ENCODE data around the gene LRRC8B.
A peak's percentile ranks its signal among the peaks of the same experiment; 100 is the strongest.

Gene LRRC8B

DNA sequence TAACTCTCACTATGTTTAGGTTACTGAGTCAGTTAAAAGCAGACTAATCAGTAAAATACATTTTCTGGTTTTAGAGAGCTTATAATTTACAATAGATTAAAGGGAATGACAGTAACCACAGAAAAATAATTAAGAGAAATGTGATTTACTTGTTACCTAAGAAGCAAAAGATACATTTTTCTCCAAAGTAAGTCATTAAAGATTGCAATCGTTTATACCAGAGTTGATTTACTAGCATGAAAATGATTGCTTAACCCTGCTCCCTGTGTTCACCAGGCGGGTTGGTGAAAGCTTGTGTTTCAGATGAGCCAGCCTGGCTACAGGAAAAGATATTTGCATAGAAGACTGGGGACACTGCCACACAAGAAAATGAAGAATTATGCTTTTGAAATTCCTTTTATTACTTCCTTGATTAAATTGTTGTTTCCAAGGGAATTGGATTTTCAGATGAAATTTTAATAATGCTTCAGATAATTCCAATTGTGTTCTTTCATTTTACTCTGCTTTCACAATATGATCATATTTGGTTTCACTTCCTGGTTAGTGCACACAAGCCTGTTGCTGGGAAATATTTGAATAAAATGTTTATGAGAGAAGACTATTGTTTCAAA lies 27.9 kb downstream of the LRRC8B start:
- Mint-ChIP-seq H3K4me3 (no peak overlapping the region), H3K9me3 (no peaks in the 10 kb centered on the region), H3K36me3 (peaks cover 79% of the 10 kb centered on the region), H3K4me1 (peaks cover 34% of the 10 kb centered on the region), H3K27ac (no peak overlapping the region)
- ATAC-seq = no peak
- no peak for DNase-seq (ENCODE audit: low spot score in 2 of 2)

DNA sequence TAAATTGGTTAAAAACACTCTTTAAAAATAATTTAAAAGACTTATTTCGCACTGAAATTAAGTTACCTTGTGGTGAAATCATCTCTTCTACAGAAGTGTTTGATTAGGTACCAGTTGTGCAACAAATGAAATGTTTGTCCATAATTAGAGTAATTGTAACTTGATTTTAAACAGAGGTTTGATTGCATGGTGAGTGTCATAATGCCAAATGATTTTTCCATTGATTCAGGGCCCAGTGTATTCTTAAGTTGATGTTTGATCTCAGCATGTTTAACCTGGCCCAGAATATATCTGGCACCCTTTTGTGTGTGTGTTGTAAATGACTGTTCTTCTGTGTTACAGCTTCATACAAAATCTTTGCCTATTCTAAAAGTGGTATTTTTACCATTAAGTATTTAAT lies 28.5 kb downstream of the LRRC8B start:
- DNase-seq (ENCODE audit: low spot score in 2 of 2) (no peak), ATAC-seq (no peak)
- Mint-ChIP-seq H3K4me1 (peaks cover 40% of the 10 kb centered on the region), H3K4me3 (no peak overlapping the region), H3K27ac (no peak overlapping the region), H3K36me3 (peaks cover 83% of the 10 kb centered on the region), H3K9me3 (no peaks in the 10 kb centered on the region)

DNA sequence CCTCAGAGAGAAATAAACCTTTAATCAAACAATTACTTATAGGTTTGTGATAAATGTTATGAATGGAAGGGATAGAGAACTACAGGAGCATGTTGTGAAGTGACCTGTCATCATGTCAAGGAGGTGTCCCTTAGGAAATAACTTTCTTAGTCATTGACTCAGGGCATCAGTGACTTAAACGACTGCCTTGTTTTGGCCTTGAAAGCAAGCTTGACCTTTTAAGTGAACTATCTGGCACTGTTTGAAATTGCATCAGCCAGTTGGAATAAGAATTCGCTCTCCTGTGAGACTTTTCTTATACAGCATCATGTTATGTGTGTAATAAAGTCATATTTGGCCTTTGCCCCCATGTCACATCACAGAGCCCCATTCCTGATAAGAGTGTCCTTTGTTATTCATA lies 30.9 kb downstream of the LRRC8B start:
- Mint-ChIP-seq H3K4me3 (no peak overlapping the region), H3K36me3 (peaks cover 94% of the 10 kb centered on the region), H3K27ac (no peak overlapping the region), H3K9me3 (no peaks in the 10 kb centered on the region), H3K4me1 (peaks cover 24% of the 10 kb centered on the region)
- DNase-seq (ENCODE audit: low spot score in 2 of 2) (no peak), ATAC-seq (no peak)

DNA sequence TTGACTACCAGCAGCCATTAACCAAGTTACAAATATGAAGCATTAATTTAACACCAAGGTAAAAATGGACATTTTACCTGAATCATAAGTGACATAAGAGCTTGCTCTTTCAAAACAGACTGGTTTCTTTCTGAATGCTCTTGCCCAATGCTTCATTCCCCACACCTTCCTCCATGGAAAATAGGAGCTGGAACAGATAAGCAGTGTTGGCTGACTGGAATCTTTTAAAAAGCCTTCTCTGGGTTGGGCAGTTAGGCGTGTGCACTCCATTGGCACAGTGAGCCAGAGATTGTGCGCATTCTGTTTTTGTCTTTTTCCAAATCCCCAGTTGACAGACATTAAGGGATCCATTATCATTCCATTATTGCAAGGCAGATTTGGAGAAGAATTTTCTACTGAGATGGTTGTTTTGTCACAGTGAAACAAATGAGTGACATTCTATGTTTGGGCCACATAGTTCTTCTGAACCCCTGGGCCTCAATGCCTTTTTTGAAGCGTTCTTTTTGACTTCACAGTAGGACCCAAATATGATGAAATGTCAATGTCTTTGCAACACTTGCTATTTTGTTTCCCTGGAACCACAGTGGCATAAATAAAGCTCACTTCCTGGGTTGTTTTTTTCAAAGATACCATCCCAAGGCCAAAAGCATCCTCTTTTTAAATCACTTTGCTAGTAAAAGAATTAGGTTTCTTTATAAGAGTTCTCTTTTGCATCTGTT lies 32.3 kb downstream of the LRRC8B start:
- peaks cover 84% of the 10 kb centered on the region for H3K36me3 Mint-ChIP-seq
- H3K4me3 Mint-ChIP-seq = no peak overlapping the region
- no peak for ATAC-seq
- no peak overlapping the region for H3K27ac Mint-ChIP-seq
- peaks cover 18% of the 10 kb centered on the region for H3K4me1 Mint-ChIP-seq
- no peaks in the 10 kb centered on the region for H3K9me3 Mint-ChIP-seq
- DNase-seq (ENCODE audit: low spot score in 2 of 2) = no peak

DNA sequence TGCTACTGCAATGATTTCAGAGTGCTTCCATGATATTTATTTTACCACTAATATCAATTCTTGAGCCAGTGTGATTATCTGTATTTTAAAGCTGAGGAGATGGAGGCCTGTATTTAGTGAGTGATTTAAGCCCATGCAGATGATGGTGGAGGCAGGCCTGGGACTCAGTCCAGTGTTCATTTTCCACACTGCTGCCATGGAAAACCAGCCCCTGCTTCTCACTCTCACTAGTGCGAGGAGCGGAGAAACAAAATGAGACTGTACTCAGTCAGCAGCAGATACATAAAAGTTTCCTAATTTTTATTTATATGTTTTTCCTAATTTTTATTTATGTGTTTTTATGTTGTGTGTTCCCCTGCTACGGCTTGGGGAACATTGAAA lies 32.8 kb downstream of the LRRC8B start:
- peaks cover 18% of the 10 kb centered on the region for H3K4me1 Mint-ChIP-seq

DNA sequence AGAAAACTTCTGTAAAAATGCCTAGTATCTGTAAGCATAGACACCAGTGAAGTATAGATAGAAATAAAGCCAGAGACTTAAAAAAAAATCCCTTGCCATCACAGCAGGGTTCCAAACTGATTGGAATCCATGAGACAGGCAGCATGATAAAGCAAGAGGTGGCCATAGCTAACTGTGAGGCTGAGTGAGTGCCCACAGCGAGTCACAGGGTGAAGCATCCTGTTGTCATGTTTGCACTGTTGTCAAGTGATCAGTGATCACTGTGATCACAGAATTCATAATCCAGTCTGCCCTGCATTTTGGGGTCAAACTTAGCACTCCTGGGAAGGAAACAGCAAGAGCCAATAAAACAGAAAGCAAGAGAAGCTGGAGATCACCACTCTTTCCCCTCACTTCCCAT lies 33.3 kb downstream of the LRRC8B start:
- H3K36me3 Mint-ChIP-seq = peaks cover 83% of the 10 kb centered on the region
- H3K9me3 Mint-ChIP-seq = no peaks in the 10 kb centered on the region
- DNase-seq (ENCODE audit: low spot score in 2 of 2) (no peak), ATAC-seq (peak; percentile 85)
- peak overlapping the region; percentile 79 for H3K27ac Mint-ChIP-seq
- peaks cover 18% of the 10 kb centered on the region for H3K4me1 Mint-ChIP-seq
- H3K4me3 Mint-ChIP-seq = no peak overlapping the region

More for the DNA sequence above, 32.8 kb downstream of the LRRC8B start:
- H3K9me3 Mint-ChIP-seq = no peaks in the 10 kb centered on the region
- no peak overlapping the region for H3K27ac Mint-ChIP-seq
- no peak overlapping the region for H3K4me3 Mint-ChIP-seq
- DNase-seq (ENCODE audit: low spot score in 2 of 2) = no peak
- H3K36me3 Mint-ChIP-seq = peaks cover 84% of the 10 kb centered on the region
- no peak for ATAC-seq

DNA sequence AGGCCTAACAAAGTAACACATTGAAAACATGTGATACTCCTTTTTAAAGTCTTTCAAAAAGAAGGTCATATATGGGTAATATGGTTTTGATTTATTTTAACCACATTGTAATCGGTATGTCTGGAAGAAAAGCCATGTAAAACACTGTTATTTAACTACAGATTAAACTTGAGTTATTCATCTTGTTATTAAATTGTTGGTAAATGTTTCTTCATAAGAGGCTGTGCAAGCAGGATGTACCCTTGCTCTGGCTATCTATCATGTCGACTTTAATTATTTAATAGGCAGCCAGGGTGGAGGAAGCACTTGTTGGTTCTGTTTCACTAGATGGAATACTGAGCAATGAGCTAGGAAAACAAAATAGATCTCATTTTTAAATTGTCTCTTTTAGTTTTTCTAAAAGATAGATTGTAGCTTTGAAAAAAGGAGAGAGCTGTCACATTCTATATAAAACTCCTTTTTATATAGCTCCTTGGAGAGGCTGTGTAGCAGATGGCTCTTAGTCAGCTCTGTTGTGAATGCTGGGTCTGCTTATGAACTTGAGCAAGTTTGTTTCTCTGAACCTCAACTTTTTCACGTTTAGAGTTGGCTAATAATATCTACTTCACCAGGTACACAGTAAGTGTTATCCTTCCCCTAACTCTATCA lies 39.5 kb downstream of the LRRC8B start:
- Mint-ChIP-seq H3K36me3 (peaks cover 67% of the 10 kb centered on the region), H3K4me1 (no peaks in the 10 kb centered on the region), H3K27ac (no peak overlapping the region), H3K4me3 (no peak overlapping the region), H3K9me3 (no peaks in the 10 kb centered on the region)
- DNase-seq (ENCODE audit: low spot score in 2 of 2) (no peak), ATAC-seq (no peak)

DNA sequence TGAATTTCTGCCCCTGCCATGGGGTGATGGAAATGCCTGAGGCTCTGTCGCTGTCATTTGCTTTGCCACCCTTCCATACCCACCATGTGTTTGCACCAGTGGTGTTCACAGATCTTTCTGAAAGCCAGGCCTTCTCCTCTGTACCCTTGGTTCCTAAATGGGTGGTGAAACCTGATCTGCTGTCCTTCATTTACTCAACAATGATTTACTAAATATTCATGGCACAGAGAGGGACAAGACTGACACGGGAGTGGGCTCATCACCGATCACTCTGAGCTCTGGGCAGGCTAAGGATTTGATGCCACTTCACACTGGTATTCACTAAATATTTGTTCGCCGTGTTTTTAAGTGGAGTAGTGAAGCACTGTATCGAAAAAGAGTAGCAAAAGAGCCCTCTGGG lies 40.9 kb downstream of the LRRC8B start:
- H3K4me3 Mint-ChIP-seq = no peak overlapping the region
- H3K27ac Mint-ChIP-seq = no peak overlapping the region
- no peak for ATAC-seq
- peaks cover 2% of the 10 kb centered on the region for H3K4me1 Mint-ChIP-seq
- peaks cover 71% of the 10 kb centered on the region for H3K36me3 Mint-ChIP-seq
- H3K9me3 Mint-ChIP-seq = no peaks in the 10 kb centered on the region
- DNase-seq (ENCODE audit: low spot score in 2 of 2) = no peak

DNA sequence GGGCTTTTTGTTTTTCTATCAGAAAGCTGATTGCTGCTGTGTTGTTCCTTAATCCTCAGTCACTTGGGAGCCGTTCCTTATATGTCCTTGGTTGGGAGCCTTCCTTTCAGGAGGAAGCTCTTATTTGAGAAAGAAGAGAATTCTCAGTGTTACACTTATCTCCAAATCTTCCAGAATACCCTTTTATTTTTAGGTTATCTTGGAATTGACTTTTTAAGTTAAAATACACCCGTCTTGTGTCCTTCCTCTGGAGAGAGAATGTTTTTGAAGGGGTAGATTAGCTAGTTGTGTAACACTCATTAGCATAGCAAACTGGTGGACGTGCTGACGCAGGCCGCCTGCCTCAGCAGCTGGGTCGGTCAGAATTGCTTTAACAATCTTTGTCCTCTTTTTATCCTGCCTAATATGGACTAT lies 42.1 kb downstream of the LRRC8B start:
- ATAC-seq (no peak), DNase-seq (ENCODE audit: low spot score in 2 of 2) (no peak)
- Mint-ChIP-seq H3K4me1 (peaks cover 12% of the 10 kb centered on the region), H3K27ac (no peak overlapping the region), H3K9me3 (no peaks in the 10 kb centered on the region), H3K4me3 (no peak overlapping the region), H3K36me3 (peaks cover 81% of the 10 kb centered on the region)

DNA sequence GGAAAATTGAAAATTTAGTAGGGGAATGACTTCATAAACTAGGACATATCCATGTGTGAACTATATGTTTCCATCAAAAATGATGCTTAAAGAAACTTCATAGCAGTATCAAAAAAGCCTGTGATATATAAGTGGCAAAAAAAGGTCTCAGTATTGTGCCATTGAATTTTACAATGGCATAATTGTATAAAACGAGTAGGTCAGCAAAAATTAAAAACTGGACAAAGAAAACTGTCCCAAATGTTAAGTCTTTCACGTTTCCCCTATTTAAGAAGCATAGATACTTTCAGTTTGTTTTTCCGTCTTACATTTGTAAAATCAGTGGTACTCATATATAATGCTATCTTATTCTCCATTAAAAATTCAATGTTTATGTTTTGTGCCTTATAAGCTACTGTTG lies 43.2 kb downstream of the LRRC8B start:
- H3K36me3 Mint-ChIP-seq = peaks cover 81% of the 10 kb centered on the region
- H3K4me1 Mint-ChIP-seq = peaks cover 19% of the 10 kb centered on the region
- ATAC-seq (no peak), DNase-seq (ENCODE audit: low spot score in 2 of 2) (no peak)
- no peak overlapping the region for H3K4me3 Mint-ChIP-seq
- H3K27ac Mint-ChIP-seq = no peak overlapping the region
- no peaks in the 10 kb centered on the region for H3K9me3 Mint-ChIP-seq

DNA sequence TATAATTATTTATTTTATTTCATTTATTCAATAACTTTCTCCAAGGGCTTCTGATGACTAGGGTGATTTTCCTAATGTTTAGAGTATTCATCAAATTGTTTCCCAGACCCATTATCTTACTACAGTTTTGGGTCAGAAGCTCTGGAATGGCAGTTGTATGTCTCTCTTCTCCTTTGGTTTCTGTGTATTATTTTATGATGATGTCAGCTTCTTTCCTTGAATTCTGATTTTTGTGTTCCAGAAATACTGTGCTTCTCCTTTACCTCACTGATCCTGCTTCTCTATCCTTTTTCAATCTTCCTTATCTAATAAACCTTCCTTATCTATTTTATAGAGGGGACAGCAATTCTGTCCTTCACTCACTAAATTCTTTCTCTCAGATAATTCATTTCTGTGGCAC lies 48.8 kb downstream of the LRRC8B start:
- no peak overlapping the region for H3K4me3 Mint-ChIP-seq
- ATAC-seq = no peak
- no peak for DNase-seq (ENCODE audit: low spot score in 2 of 2)
- H3K36me3 Mint-ChIP-seq = peaks cover 95% of the 10 kb centered on the region
- H3K27ac Mint-ChIP-seq = peak overlapping the region; percentile 13
- peaks cover 29% of the 10 kb centered on the region for H3K4me1 Mint-ChIP-seq
- no peaks in the 10 kb centered on the region for H3K9me3 Mint-ChIP-seq

DNA sequence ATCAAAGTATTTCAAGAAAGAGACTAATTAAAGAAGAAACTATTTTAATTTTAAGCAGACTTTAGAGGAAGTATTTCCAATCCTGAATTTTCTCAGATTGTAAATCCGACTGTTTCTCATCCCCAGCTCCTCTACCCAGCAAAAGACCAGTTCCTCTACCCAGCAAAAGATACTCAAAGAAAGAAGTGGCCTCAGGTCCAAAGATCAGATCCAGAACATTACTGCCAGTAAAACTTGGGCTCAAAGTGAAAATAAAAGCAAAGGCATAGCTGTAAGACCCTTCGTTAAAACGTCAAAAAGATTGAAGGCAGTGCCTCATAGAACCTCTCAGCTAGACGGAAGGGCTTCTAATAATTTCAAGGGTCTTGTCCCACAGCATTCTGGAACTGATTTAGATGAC lies 50.0 kb downstream of the LRRC8B start:
- no peak overlapping the region for H3K4me3 Mint-ChIP-seq
- H3K9me3 Mint-ChIP-seq = no peaks in the 10 kb centered on the region
- ATAC-seq = no peak
- DNase-seq (ENCODE audit: low spot score in 2 of 2) = no peak
- peaks cover 95% of the 10 kb centered on the region for H3K36me3 Mint-ChIP-seq
- peak overlapping the region; percentile 13 for H3K27ac Mint-ChIP-seq
- H3K4me1 Mint-ChIP-seq = peaks cover 29% of the 10 kb centered on the region

DNA sequence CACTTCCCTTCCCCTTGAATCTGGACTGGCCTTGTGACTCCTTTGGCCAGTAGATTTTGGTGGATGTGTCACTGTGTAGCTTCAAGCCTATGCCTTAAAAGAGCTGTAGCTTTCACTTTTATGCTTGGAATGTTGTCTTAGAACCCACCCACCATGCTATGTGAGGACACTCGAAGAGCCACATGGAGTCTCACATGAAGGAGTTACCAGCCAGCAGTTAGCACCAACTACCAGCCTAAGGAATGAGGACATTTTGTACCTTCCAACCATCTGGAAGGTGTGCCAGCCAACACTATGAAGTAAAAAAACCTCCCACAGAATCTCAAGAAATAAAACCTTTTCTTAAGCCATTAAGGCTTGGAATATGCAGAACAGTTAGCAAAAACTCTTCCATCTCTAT lies 50.6 kb downstream of the LRRC8B start:
- ATAC-seq (no peak), DNase-seq (ENCODE audit: low spot score in 2 of 2) (no peak)
- H3K4me1 Mint-ChIP-seq = peaks cover 31% of the 10 kb centered on the region
- H3K27ac Mint-ChIP-seq = peak overlapping the region; percentile 6
- H3K9me3 Mint-ChIP-seq = no peaks in the 10 kb centered on the region
- peaks cover 95% of the 10 kb centered on the region for H3K36me3 Mint-ChIP-seq
- H3K4me3 Mint-ChIP-seq = no peak overlapping the region

DNA sequence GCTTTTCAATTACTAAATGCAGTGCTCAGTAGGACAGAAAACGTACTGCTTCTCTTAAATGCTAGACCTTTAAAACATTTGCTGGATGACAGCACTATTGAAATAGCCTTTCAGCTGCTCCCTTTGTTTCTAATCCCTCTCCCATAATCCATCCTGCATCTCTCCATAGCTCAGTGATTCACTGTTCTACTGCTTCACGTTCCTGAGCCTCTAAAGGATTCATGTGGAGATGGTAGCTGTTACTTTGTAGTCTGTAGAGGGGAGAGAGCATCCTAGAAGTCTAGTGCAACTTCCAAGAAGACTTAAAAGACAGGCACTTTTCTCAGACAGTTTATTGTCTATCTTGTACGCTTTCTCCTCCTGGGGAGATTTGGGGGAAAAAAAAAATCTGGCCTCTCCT lies 51.4 kb downstream of the LRRC8B start:
- no peak overlapping the region for H3K27ac Mint-ChIP-seq
- peaks cover 95% of the 10 kb centered on the region for H3K36me3 Mint-ChIP-seq
- no peak for ATAC-seq
- peaks cover 32% of the 10 kb centered on the region for H3K4me1 Mint-ChIP-seq
- no peak overlapping the region for H3K4me3 Mint-ChIP-seq
- no peak for DNase-seq (ENCODE audit: low spot score in 2 of 2)
- H3K9me3 Mint-ChIP-seq = no peaks in the 10 kb centered on the region

DNA sequence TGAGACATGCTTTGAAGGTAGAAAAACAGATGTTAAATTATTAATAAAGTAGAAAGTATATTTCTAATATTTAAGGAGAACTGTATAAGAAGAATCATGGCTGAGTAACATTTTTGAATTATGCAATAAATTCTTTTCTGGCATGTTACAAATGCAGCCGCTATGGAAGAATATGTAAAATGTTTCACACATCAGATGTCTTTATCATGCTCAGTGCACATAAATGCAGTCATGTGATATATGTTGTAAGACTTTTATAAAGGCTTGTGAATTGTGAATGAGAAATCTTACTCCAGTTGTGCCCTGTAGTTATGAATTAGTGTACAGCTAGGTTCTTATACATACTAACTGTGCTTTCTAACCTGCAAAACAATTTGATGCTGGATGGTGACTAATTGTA lies 53.5 kb downstream of the LRRC8B start:
- H3K9me3 Mint-ChIP-seq = no peaks in the 10 kb centered on the region
- no peak for DNase-seq (ENCODE audit: low spot score in 2 of 2)
- ATAC-seq = no peak
- no peak overlapping the region for H3K4me3 Mint-ChIP-seq
- H3K4me1 Mint-ChIP-seq = peaks cover 30% of the 10 kb centered on the region
- no peak overlapping the region for H3K27ac Mint-ChIP-seq
- peaks cover 95% of the 10 kb centered on the region for H3K36me3 Mint-ChIP-seq
